ENCODE measurements around the gene STX16. TPM values are rescaled to one million over a fixed set of nuclear protein-coding genes. Genes with fewer than 3 reads are reported as not detected.
"Not testable (repeated sequence)": the region's sequence is repeated elsewhere in the genome, so short reads cannot be mapped to it uniquely, and the experiment has no call there.

STX16 gene
- total and polyA plus RNA-seq, 5 donors from 2014 or later, result 22.8 to 190 (median 27.0) TPM

DNA sequence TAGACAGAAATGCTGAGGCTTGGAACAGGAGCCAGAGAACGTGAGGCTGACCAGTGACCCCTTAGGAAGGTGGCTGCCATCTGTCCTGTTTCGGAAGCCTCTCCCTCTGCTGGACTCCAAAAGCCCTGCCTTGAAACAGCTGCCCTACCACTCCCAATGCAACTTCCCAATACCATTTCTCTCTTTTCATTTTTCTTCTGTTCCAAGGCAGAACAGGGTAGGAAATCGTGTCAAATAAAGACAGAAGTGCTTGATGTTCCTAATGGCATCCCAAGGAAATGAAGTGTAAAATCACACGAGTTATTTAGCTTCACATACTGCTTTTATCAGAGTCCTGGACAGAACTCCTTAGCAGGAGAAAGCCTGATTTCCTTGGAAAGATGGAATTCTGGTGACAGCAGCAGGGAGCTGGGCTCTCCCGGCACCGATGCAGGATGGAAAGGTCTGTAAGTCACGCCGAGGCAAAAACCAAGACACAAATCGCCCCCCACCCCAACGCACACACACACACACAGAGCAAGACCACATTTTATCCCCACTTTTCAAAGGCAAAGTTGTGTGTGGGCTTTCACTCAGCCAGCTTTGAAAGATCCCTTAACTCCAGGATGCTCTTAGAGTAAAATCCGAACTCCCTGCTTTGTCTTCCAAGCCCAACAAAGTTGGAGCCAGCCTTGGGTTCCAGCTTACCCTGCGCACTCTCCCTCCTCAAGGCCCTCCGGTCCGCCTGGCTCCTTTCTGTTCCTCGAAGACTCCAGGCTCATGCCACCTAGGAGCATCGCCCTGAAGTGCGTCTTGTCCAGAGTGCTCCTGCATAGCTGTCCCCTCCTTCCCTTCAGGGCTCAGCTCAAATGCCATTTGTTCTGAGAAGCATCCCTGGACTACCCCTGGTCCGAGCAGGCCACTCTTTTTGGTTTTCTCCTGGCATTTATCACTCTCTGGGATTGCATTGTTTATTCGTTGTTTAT lies 11.6 kb upstream of the STX16 start:
- Mint-ChIP-seq H3K4me1 (peaks cover 0 to 14% (median 6%) of the 10 kb centered on the region in 4 donors), H3K4me3 (no peak overlapping the region), H3K9me3 (no peaks in the 10 kb centered on the region), H3K36me3 (no peaks in the 10 kb centered on the region), H3K27me3 (peaks cover 6% of the 10 kb centered on the region), H3K27ac (no peak overlapping the region)
- H3K9me3 ChIP-seq (ENCODE audit: control insufficient read depth in 2 of 2, low read length in 2 of 2), result no peaks in the 10 kb centered on the region
- H3K36me3 ChIP-seq (ENCODE audit: control insufficient read depth, insufficient read depth, low read length), result no peaks in the 10 kb centered on the region
- peaks cover 5% of the 10 kb centered on the region for H3K27me3 ChIP-seq (ENCODE audit: control insufficient read depth, insufficient read depth, low read length)
- ATAC-seq (ENCODE audit: low read depth in 2 of 2) (no peak), DNase-seq (no peak)
- H3K4me3 ChIP-seq (ENCODE audit: low read depth, low read length), result no peak overlapping the region
- H3K27ac ChIP-seq (ENCODE audit: insufficient read depth, low read length, poor library complexity, severe bottlenecking), result no peak overlapping the region
- peaks cover 5% of the 10 kb centered on the region for H3K4me1 ChIP-seq (ENCODE audit: control insufficient read depth, insufficient read depth, low read length, poor library complexity, severe bottlenecking)

DNA sequence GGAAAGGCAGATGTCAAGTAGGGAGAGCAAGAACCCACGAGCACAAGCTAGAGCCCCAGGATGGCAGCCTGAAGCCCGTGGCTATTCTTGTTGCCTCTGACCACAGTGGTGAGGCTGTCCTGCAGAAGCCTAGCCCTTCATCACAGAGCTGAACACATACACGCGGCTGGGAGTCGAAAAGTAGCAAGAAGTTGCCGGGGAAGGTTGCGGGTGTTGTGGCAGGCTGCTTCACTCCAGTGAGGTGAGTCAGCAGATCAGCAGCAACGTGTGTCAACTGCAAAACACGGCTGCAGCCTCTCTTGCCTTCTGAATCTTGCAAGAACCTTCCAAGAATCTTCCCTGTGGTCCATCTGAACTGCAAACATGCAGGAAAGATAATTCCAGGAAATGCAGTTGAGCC lies 10.6 kb upstream of the STX16 start:
- no peaks in the 10 kb centered on the region for H3K36me3 Mint-ChIP-seq
- H3K9me3 ChIP-seq (ENCODE audit: control insufficient read depth in 2 of 2, low read length in 2 of 2), result no peaks in the 10 kb centered on the region
- no peak for ATAC-seq (ENCODE audit: low read depth in 2 of 2)

GRCh38 chr20:58642441-58642840 lies 8.6 kb upstream of the STX16 start:
- Histone ChIP-seq H3K4me1 (ENCODE audit: control insufficient read depth, insufficient read depth, low read length, poor library complexity, severe bottlenecking) (no peaks in the 10 kb centered on the region), H3K36me3 (ENCODE audit: control insufficient read depth, insufficient read depth, low read length) (no peaks in the 10 kb centered on the region), H3K9me3 (ENCODE audit: control insufficient read depth in 2 of 2, low read length in 2 of 2) (no peaks in the 10 kb centered on the region), H3K27me3 (ENCODE audit: control insufficient read depth, insufficient read depth, low read length) (peaks cover 5% of the 10 kb centered on the region), H3K4me3 (ENCODE audit: low read depth, low read length) (no peak overlapping the region), H3K27ac (ENCODE audit: insufficient read depth, low read length, poor library complexity, severe bottlenecking) (no peak overlapping the region)
- H3K27me3 Mint-ChIP-seq, result peaks cover 6% of the 10 kb centered on the region
- H3K9me3 Mint-ChIP-seq, result no peaks in the 10 kb centered on the region
- H3K36me3 Mint-ChIP-seq, result no peaks in the 10 kb centered on the region
- no peak overlapping the region for H3K27ac Mint-ChIP-seq
- ATAC-seq (ENCODE audit: low read depth in 2 of 2) (no peak), DNase-seq (no peak)
- no peak overlapping the region for H3K4me3 Mint-ChIP-seq
- peaks cover 0 to 2% (median 0%) of the 10 kb centered on the region in 4 donors for H3K4me1 Mint-ChIP-seq

More for the DNA sequence above, 10.6 kb upstream of the STX16 start:
- Mint-ChIP-seq H3K27ac (no peak overlapping the region), H3K4me1 (peaks cover 0 to 7% (median 1%) of the 10 kb centered on the region in 4 donors), H3K9me3 (no peaks in the 10 kb centered on the region), H3K27me3 (peaks cover 6% of the 10 kb centered on the region), H3K4me3 (no peak overlapping the region)
- no peak for DNase-seq
- Histone ChIP-seq H3K4me1 (ENCODE audit: control insufficient read depth, insufficient read depth, low read length, poor library complexity, severe bottlenecking) (no peaks in the 10 kb centered on the region), H3K27me3 (ENCODE audit: control insufficient read depth, insufficient read depth, low read length) (peaks cover 5% of the 10 kb centered on the region), H3K27ac (ENCODE audit: insufficient read depth, low read length, poor library complexity, severe bottlenecking) (no peak overlapping the region), H3K4me3 (ENCODE audit: low read depth, low read length) (no peak overlapping the region), H3K36me3 (ENCODE audit: control insufficient read depth, insufficient read depth, low read length) (no peaks in the 10 kb centered on the region)

GRCh38 chr20:58642896-58643295 lies 8.2 kb upstream of the STX16 start:
- not testable (repeated sequence) for H3K27ac Mint-ChIP-seq; H3K27me3 Mint-ChIP-seq; H3K9me3 Mint-ChIP-seq; H3K4me1 ChIP-seq (ENCODE audit: control insufficient read depth, insufficient read depth, low read length, poor library complexity, severe bottlenecking); H3K4me3 ChIP-seq (ENCODE audit: low read depth, low read length); H3K4me3 Mint-ChIP-seq; ATAC-seq (ENCODE audit: low read depth in 2 of 2); H3K9me3 ChIP-seq (ENCODE audit: control insufficient read depth in 2 of 2, low read length in 2 of 2); H3K27me3 ChIP-seq (ENCODE audit: control insufficient read depth, insufficient read depth, low read length); DNase-seq; H3K36me3 Mint-ChIP-seq; H3K36me3 ChIP-seq (ENCODE audit: control insufficient read depth, insufficient read depth, low read length); H3K4me1 Mint-ChIP-seq; H3K27ac ChIP-seq (ENCODE audit: insufficient read depth, low read length, poor library complexity, severe bottlenecking)

- no peak overlapping the region for H3K27ac Mint-ChIP-seq
- DNase-seq (no peak), ATAC-seq (ENCODE audit: low read depth in 2 of 2) (no peak)
Measured at GRCh38 chr20:58645412-58645968, 5.6 kb upstream of the STX16 start.

DNA sequence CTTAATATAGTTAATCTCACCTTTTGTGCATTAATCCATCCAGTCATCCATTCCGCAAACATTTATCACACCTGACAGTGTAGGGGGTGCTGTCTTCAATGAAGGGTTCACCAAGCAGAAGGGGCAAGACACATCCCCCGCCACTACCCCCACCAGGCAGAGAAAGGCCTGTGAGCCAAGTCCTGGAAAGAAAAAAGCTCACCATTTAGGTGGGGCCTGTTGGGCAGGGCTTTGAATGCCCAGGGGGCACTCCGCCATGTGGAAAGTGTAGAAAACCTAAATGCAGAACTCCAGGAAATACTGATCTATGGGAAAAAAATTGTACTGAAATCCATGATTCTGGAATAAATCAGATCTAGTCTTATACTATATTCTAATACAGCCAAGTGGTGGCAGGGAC lies 4.8 kb upstream of the STX16 start:
- no peaks in the 10 kb centered on the region for H3K36me3 ChIP-seq (ENCODE audit: control insufficient read depth, insufficient read depth, low read length)
- no peak for DNase-seq
- no peaks in the 10 kb centered on the region for H3K9me3 ChIP-seq (ENCODE audit: control insufficient read depth in 2 of 2, low read length in 2 of 2)

More at GRCh38 chr20:58645412-58645968, 5.6 kb upstream of the STX16 start:
- H3K27me3 ChIP-seq (ENCODE audit: control insufficient read depth, insufficient read depth, low read length), result peaks cover under 1% of the 10 kb centered on the region
- Mint-ChIP-seq H3K4me1 (peaks cover 0 to 5% (median 2%) of the 10 kb centered on the region in 4 donors), H3K27me3 (peaks cover under 1% of the 10 kb centered on the region), H3K9me3 (no peaks in the 10 kb centered on the region), H3K4me3 (peak overlapping the region in 2 of 4 donors; percentile 66 to 87), H3K36me3 (no peaks in the 10 kb centered on the region)
- no peak overlapping the region for H3K4me3 ChIP-seq (ENCODE audit: low read depth, low read length)
- no peaks in the 10 kb centered on the region for H3K36me3 ChIP-seq (ENCODE audit: control insufficient read depth, insufficient read depth, low read length)
- H3K4me1 ChIP-seq (ENCODE audit: control insufficient read depth, insufficient read depth, low read length, poor library complexity, severe bottlenecking), result peaks cover 6% of the 10 kb centered on the region
- H3K9me3 ChIP-seq (ENCODE audit: control insufficient read depth in 2 of 2, low read length in 2 of 2), result no peaks in the 10 kb centered on the region
- H3K27ac ChIP-seq (ENCODE audit: insufficient read depth, low read length, poor library complexity, severe bottlenecking), result no peak overlapping the region

GRCh38 chr20:58646703-58647102 lies 4.4 kb upstream of the STX16 start:
- DNase-seq, result no peak
- H3K4me1 Mint-ChIP-seq, result peaks cover 0 to 7% (median 2%) of the 10 kb centered on the region in 4 donors
- H3K9me3 Mint-ChIP-seq, result peaks cover 0 to 2% (median 0%) of the 10 kb centered on the region in 7 donors
- peaks cover 10% of the 10 kb centered on the region for H3K4me1 ChIP-seq (ENCODE audit: control insufficient read depth, insufficient read depth, low read length, poor library complexity, severe bottlenecking)
- H3K36me3 ChIP-seq (ENCODE audit: control insufficient read depth, insufficient read depth, low read length), result no peaks in the 10 kb centered on the region
- H3K27ac Mint-ChIP-seq, result peak overlapping the region in 1 of 3 donors; percentile 70
- H3K4me3 Mint-ChIP-seq, result peak overlapping the region in 2 of 4 donors; percentile 55 to 66
- no peak for ATAC-seq (ENCODE audit: low read depth in 2 of 2)
- no peaks in the 10 kb centered on the region for H3K36me3 Mint-ChIP-seq
- no peaks in the 10 kb centered on the region for H3K9me3 ChIP-seq (ENCODE audit: control insufficient read depth in 2 of 2, low read length in 2 of 2)
- H3K27ac ChIP-seq (ENCODE audit: insufficient read depth, low read length, poor library complexity, severe bottlenecking), result no peak overlapping the region
- H3K27me3 ChIP-seq (ENCODE audit: control insufficient read depth, insufficient read depth, low read length), result no peaks in the 10 kb centered on the region
- H3K4me3 ChIP-seq (ENCODE audit: low read depth, low read length), result no peak overlapping the region
- no peaks in the 10 kb centered on the region for H3K27me3 Mint-ChIP-seq

More for the DNA sequence above, 4.8 kb upstream of the STX16 start:
- peaks cover 0 to 2% (median 0%) of the 10 kb centered on the region in 7 donors for H3K9me3 Mint-ChIP-seq
- Histone ChIP-seq H3K27ac (ENCODE audit: insufficient read depth, low read length, poor library complexity, severe bottlenecking) (no peak overlapping the region), H3K4me1 (ENCODE audit: control insufficient read depth, insufficient read depth, low read length, poor library complexity, severe bottlenecking) (peaks cover 6% of the 10 kb centered on the region), H3K27me3 (ENCODE audit: control insufficient read depth, insufficient read depth, low read length) (no peaks in the 10 kb centered on the region), H3K4me3 (ENCODE audit: low read depth, low read length) (no peak overlapping the region)
- peaks cover 0 to 5% (median 1%) of the 10 kb centered on the region in 4 donors for H3K4me1 Mint-ChIP-seq
- no peak overlapping the region for H3K27ac Mint-ChIP-seq
- H3K36me3 Mint-ChIP-seq, result no peaks in the 10 kb centered on the region
- peak overlapping the region in 2 of 4 donors; percentile 64 to 66 for H3K4me3 Mint-ChIP-seq
- H3K27me3 Mint-ChIP-seq, result no peaks in the 10 kb centered on the region
- no peak for ATAC-seq (ENCODE audit: low read depth in 2 of 2)

Data from CD4-positive, CD25-positive, alpha-beta regulatory T cell (primary cell).